ENCODE data around the gene DAD1. TPM values are rescaled to one million over a fixed set of nuclear protein-coding genes. Genes with fewer than 3 reads are reported as not detected.
"Not testable (repeated sequence)": the region's sequence is repeated elsewhere in the genome, so short reads cannot be mapped to it uniquely, and the experiment has no call there.

The DAD1 gene
- total and polyA plus RNA-seq, 7 experiments from 2014 or later, result 68.8 to 777 (median 123) TPM

DNA sequence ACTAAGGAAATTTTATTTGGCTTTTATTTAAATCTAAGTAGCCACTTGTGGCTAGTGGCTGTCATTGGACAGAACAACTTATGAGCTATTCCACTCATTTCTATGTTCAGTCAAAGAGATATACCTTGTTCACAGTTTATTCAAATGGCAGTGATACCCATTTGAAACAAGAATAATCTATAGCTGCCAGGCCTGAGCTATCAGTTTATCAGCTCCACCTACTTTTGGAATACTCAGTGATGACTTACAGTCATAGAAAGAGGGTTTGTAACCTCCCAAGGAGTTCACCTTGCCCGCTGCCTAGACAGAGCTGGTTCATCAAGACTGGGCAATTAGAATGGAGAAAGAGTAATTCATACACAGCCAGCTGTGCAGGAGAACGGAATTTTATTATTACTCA is 4.6 kb upstream of the DAD1 start:
- peaks cover 11 to 32% (median 28%) of the 10 kb centered on the region in 7 donors for H3K4me1 Mint-ChIP-seq
- Histone ChIP-seq H3K27ac (ENCODE audit: low read depth, low read length) (no peak overlapping the region), H3K4me1 (ENCODE audit: control insufficient read depth in 2 of 2, insufficient read depth in 2 of 2, low read length in 2 of 2) (peaks cover 5 to 7% of the 10 kb centered on the region in 2 donors), H3K27me3 (ENCODE audit: control insufficient read depth in 2 of 2, insufficient read depth in 2 of 2, low read length in 2 of 2) (no peaks in the 10 kb centered on the region), H3K9me3 (ENCODE audit: control insufficient read depth in 2 of 3, low read length in 3 of 3) (no peaks in the 10 kb centered on the region), H3K36me3 (ENCODE audit: control insufficient read depth in 2 of 3, insufficient read depth in 3 of 3, low read length in 3 of 3) (peaks cover 0 to 5% (median 0%) of the 10 kb centered on the region in 3 experiments), H3K4me3 (ENCODE audit: low read length) (no peak overlapping the region)
- DNase-seq, result no peak
- H3K27me3 Mint-ChIP-seq, result peaks cover 0 to 22% (median 0%) of the 10 kb centered on the region in 5 donors
- H3K9me3 Mint-ChIP-seq, result peaks cover 0 to 7% (median 0%) of the 10 kb centered on the region in 11 donors
- POLR2A ChIA-PET, result interaction anchor here (0.8 to 1.6 kb wide), 2 partner anchors 9 to 10 kb away, joined by 4 read pairs; no protein-coding TSS in a partner anchor
- no peaks in the 10 kb centered on the region for H3K36me3 Mint-ChIP-seq
- ATAC-seq, result no peak
- H3K27ac Mint-ChIP-seq, result peak overlapping the region in 3 of 9 donors; percentile 14 to 45 (median 19)
- CTCF ChIA-PET, result interaction anchor here (1.0 to 1.4 kb wide), 2 partner anchors 10 to 23 kb away, joined by 4 to 6 read pairs; no protein-coding TSS in a partner anchor
- intact Hi-C loops (cut with micrococcal nuclease), result no loop called here
- H3K4me3 Mint-ChIP-seq, result no peak overlapping the region

GRCh38 chr14:22593189-22593588 is 4.2 kb upstream of the DAD1 start:
- CTCF ChIA-PET, result interaction anchor here (1.0 to 1.4 kb wide), 3 partner anchors 10 to 260 kb away, joined by 4 to 6 read pairs (median 4); no protein-coding TSS in a partner anchor
- Histone ChIP-seq H3K9me3 (ENCODE audit: control insufficient read depth in 2 of 3, low read length in 3 of 3) (no peaks in the 10 kb centered on the region), H3K27ac (ENCODE audit: low read depth, low read length) (no peak overlapping the region), H3K36me3 (ENCODE audit: control insufficient read depth in 2 of 3, insufficient read depth in 3 of 3, low read length in 3 of 3) (peaks cover 0 to 1% (median 0%) of the 10 kb centered on the region in 3 experiments), H3K4me1 (ENCODE audit: control insufficient read depth in 2 of 2, insufficient read depth in 2 of 2, low read length in 2 of 2) (peaks cover 7 to 9% of the 10 kb centered on the region in 2 donors), H3K4me3 (ENCODE audit: low read length) (no peak overlapping the region), H3K27me3 (ENCODE audit: control insufficient read depth in 2 of 2, insufficient read depth in 2 of 2, low read length in 2 of 2) (no peaks in the 10 kb centered on the region)
- Mint-ChIP-seq H3K9me3 (peaks cover 0 to 8% (median 0%) of the 10 kb centered on the region in 11 donors), H3K27me3 (peaks cover 0 to 22% (median 0%) of the 10 kb centered on the region in 5 donors), H3K4me1 (peaks cover 10 to 31% (median 25%) of the 10 kb centered on the region in 7 donors), H3K36me3 (peaks cover 0 to 2% (median 0%) of the 10 kb centered on the region in 5 donors), H3K27ac (peak overlapping the region in 3 of 9 donors; percentile 19 to 46 (median 38)), H3K4me3 (peak overlapping the region in 1 of 10 donors; percentile 64)
- POLR2A ChIA-PET, result interaction anchor here (0.8 to 1.6 kb wide), 2 partner anchors 9 to 10 kb away, joined by 4 read pairs; no protein-coding TSS in a partner anchor
- DNase-seq (no peak), ATAC-seq (no peak)
- intact Hi-C loops (cut with micrococcal nuclease), result no loop called here

DNA sequence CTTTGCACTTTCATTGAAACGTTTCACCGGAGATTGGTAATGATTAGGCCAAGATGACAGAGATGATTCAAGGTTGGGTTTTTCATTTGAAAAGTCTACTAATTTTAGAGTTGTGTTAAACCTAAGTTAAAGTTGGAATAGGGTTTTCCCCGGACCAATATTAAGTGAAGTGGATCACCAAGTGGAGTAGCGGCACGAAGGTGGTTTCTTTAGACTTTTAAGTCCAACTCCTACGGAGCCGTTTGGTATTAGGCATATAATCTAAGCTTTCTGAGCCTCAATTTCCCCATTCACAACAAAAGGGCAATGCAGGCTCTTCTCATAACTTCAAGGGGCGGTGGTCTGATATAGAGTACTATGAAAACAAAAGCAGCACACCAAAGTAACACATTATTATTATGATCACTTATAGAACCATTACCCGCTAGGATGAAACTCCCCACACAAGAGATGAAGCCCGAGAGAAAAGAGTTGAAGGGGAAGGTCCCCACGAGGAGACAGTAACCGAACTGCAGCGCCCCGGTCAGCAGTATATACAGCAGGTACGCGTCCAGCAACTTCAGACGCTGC is 413 bp downstream of the DAD1 start:
- POLR2A ChIA-PET, result interaction anchor here (0.6 to 6.6 kb wide), 21 partner anchors 7 to 889 kb away, joined by 3 to 82 read pairs (median 6); partner anchors contain the start of genes ABHD4, MRPL52, OXA1L and RBM23
- Mint-ChIP-seq H3K27me3 (peaks cover 0 to 11% (median 0%) of the 10 kb centered on the region in 5 donors), H3K4me1 (peaks cover 41 to 68% (median 58%) of the 10 kb centered on the region in 7 donors), H3K4me3 (peak overlapping the region; percentile 83 to 99 (median 96)), H3K36me3 (peaks cover 0 to 21% (median 12%) of the 10 kb centered on the region in 5 donors), H3K9me3 (peaks cover 0 to 8% (median 0%) of the 10 kb centered on the region in 11 donors), H3K27ac (peak overlapping the region; percentile 90 to 100 (median 99))
- intact Hi-C loops (cut with micrococcal nuclease), result loop anchor here (1.0 to 10.0 kb wide), 25 partner anchors 8 to 1504 kb away; partner anchors contain the start of genes LRP10 (in 2 of the 2), MRPL52 (in 2 of the 2), OXA1L (in 2 of the 2) and PPP1R3E (in 2 of the 2)
- H3K27ac ChIP-seq (ENCODE audit: low read depth, low read length), result peak overlapping the region; percentile 96
- peak overlapping the region; percentile 81 for H3K4me3 ChIP-seq (ENCODE audit: low read length)
- DNase-seq (peak in 2 of 9 donors; percentile 14 to 37), ATAC-seq (no peak)
- H3K36me3 ChIP-seq (ENCODE audit: control insufficient read depth in 2 of 3, insufficient read depth in 3 of 3, low read length in 3 of 3), result no peaks in the 10 kb centered on the region
- no peaks in the 10 kb centered on the region for H3K27me3 ChIP-seq (ENCODE audit: control insufficient read depth in 2 of 2, insufficient read depth in 2 of 2, low read length in 2 of 2)
- H3K4me1 ChIP-seq (ENCODE audit: control insufficient read depth in 2 of 2, insufficient read depth in 2 of 2, low read length in 2 of 2), result peaks cover 37 to 45% of the 10 kb centered on the region in 2 donors
- H3K9me3 ChIP-seq (ENCODE audit: control insufficient read depth in 2 of 3, low read length in 3 of 3), result no peaks in the 10 kb centered on the region
- CTCF ChIA-PET, result interaction anchor here (0.6 to 4.7 kb wide), 14 partner anchors 10 to 739 kb away, joined by 3 to 52 read pairs (median 4); partner anchors contain the start of gene OXA1L

GRCh38 chr14:22587677-22588422 is 1.2 kb downstream of the DAD1 start:
- H3K9me3 Mint-ChIP-seq; ATAC-seq; H3K36me3 ChIP-seq (ENCODE audit: control insufficient read depth in 2 of 3, insufficient read depth in 3 of 3, low read length in 3 of 3); H3K27me3 ChIP-seq (ENCODE audit: control insufficient read depth in 2 of 2, insufficient read depth in 2 of 2, low read length in 2 of 2); H3K9me3 ChIP-seq (ENCODE audit: control insufficient read depth in 2 of 3, low read length in 3 of 3); H3K27me3 Mint-ChIP-seq: not testable (repeated sequence)
- DNase-seq, result peak in 6 of 9 donors; percentile 22 to 56 (median 41)
- Histone ChIP-seq H3K4me3 (ENCODE audit: low read length) (peak overlapping the region; percentile 81), H3K27ac (ENCODE audit: low read depth, low read length) (peak overlapping the region; percentile 96), H3K4me1 (ENCODE audit: control insufficient read depth in 2 of 2, insufficient read depth in 2 of 2, low read length in 2 of 2) (peaks cover 43 to 50% of the 10 kb centered on the region in 2 donors)
- H3K4me1 Mint-ChIP-seq, result peaks cover 49 to 72% (median 66%) of the 10 kb centered on the region in 7 donors
- ChIA-PET POLR2A (interaction anchor here (0.6 to 6.6 kb wide), 12 partner anchors 12 to 890 kb away, joined by 3 to 82 read pairs (median 11); partner anchors contain the start of genes ABHD4, MRPL52 and RBM23), CTCF (interaction anchor here (0.6 to 4.7 kb wide), 5 partner anchors 11 to 519 kb away, joined by 3 to 52 read pairs (median 4); no protein-coding TSS in a partner anchor)
- intact Hi-C loops (cut with micrococcal nuclease), result loop anchor here (1.0 to 10.0 kb wide), 14 partner anchors 8 to 1503 kb away; partner anchors contain the start of genes PPP1R3E (in 2 of the 2), CHD8 (in 1 of the 2), LRP10 (in 1 of the 2) and MRPL52 (in 1 of the 2)
- H3K4me3 Mint-ChIP-seq, result peak overlapping the region; percentile 83 to 99 (median 96)
- peaks cover 0 to 26% (median 12%) of the 10 kb centered on the region in 5 donors for H3K36me3 Mint-ChIP-seq
- peak overlapping the region; percentile 90 to 100 (median 99) for H3K27ac Mint-ChIP-seq

GRCh38 chr14:22587247-22587646 is 1.8 kb downstream of the DAD1 start:
- peak overlapping the region; percentile 90 to 100 (median 99) for H3K27ac Mint-ChIP-seq
- Histone ChIP-seq H3K27ac (ENCODE audit: low read depth, low read length) (peak overlapping the region; percentile 96), H3K4me3 (ENCODE audit: low read length) (no peak overlapping the region), H3K27me3 (ENCODE audit: control insufficient read depth in 2 of 2, insufficient read depth in 2 of 2, low read length in 2 of 2) (no peaks in the 10 kb centered on the region), H3K9me3 (ENCODE audit: control insufficient read depth in 2 of 3, low read length in 3 of 3) (no peaks in the 10 kb centered on the region), H3K36me3 (ENCODE audit: control insufficient read depth in 2 of 3, insufficient read depth in 3 of 3, low read length in 3 of 3) (no peaks in the 10 kb centered on the region), H3K4me1 (ENCODE audit: control insufficient read depth in 2 of 2, insufficient read depth in 2 of 2, low read length in 2 of 2) (peaks cover 43 to 50% of the 10 kb centered on the region in 2 donors)
- POLR2A ChIA-PET, result interaction anchor here (2.9 to 6.6 kb wide), 4 partner anchors 12 to 55 kb away, joined by 9 to 82 read pairs (median 43); partner anchors contain the start of gene ABHD4
- H3K9me3 Mint-ChIP-seq, result peaks cover 0 to 8% (median 0%) of the 10 kb centered on the region in 11 donors
- DNase-seq, result no peak
- H3K4me1 Mint-ChIP-seq, result peaks cover 53 to 78% (median 72%) of the 10 kb centered on the region in 7 donors
- intact Hi-C loops (cut with micrococcal nuclease), result loop anchor here (5.0 to 10.0 kb wide), 10 partner anchors 65 to 1502 kb away; partner anchors contain the start of genes PPP1R3E (in 2 of the 2), CHD8 (in 1 of the 2), LRP10 (in 1 of the 2) and MRPL52 (in 1 of the 2)
- no peak for ATAC-seq
- H3K36me3 Mint-ChIP-seq, result peaks cover 0 to 26% (median 12%) of the 10 kb centered on the region in 5 donors
- peak overlapping the region; percentile 83 to 99 (median 96) for H3K4me3 Mint-ChIP-seq
- CTCF ChIA-PET, result interaction anchor here (0.6 to 4.7 kb wide), 3 partner anchors 16 to 518 kb away, joined by 3 to 52 read pairs (median 4); no protein-coding TSS in a partner anchor
- peaks cover 0 to 5% (median 0%) of the 10 kb centered on the region in 5 donors for H3K27me3 Mint-ChIP-seq
